ENCODE measurements around the gene ZNF836. TPM values are rescaled to one million over a fixed set of nuclear protein-coding genes. Genes with fewer than 3 reads are reported as not detected.

Gene ZNF836
- total RNA-seq, 1 donor from 2014 or later = 15.9 TPM

- no peak for TF ChIP-seq CTCF (IDR thresholded peaks at IDR 0.05)
- H3K4me3 ChIP-seq = no peak overlapping the region
- no peak overlapping the region for H3K27ac ChIP-seq
- no peaks in the 10 kb centered on the region for H3K27me3 ChIP-seq (ENCODE audit: low read depth)
- peaks cover 24% of the 10 kb centered on the region for H3K4me1 ChIP-seq
- H3K36me3 ChIP-seq = no peaks in the 10 kb centered on the region
- intact Hi-C loops (cut with DNase I) = no loop called here
- no peak for ATAC-seq
- no peak for DNase-seq
- no peaks in the 10 kb centered on the region for H3K9me3 ChIP-seq
Observed at GRCh38 chr19:52187407-52187806, 16.0 kb upstream of the ZNF836 start.

DNA sequence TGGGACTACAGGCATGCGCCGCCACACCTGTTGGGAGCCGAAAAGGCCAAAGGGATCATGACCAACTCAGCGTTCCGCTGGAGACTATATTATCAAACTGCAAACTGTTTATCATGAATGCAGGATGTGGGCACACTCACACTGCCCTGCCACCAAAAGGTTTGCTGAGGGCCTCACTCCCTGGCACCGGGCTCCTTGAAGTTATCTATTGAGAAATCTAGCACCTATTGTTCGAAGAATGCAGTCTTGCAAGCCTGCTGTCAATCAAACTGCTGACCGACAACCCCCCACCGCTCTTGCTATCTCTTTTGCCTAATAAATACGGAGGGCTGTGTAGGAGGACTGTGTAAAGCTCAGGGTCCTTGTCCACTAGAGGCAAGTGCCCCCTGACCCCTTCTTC, 5.2 kb upstream of the ZNF836 start:
- no peak for ATAC-seq
- TF ChIP-seq CTCF (IDR thresholded peaks at IDR 0.05) = no peak
- H3K4me1 ChIP-seq = peaks cover 6% of the 10 kb centered on the region
- H3K9me3 ChIP-seq = no peaks in the 10 kb centered on the region
- no peaks in the 10 kb centered on the region for H3K36me3 ChIP-seq
- no peak overlapping the region for H3K27ac ChIP-seq
- H3K27me3 ChIP-seq (ENCODE audit: low read depth) = no peaks in the 10 kb centered on the region
- no peak for DNase-seq
- intact Hi-C loops (cut with DNase I) = no loop called here
- H3K4me3 ChIP-seq = no peak overlapping the region

DNA sequence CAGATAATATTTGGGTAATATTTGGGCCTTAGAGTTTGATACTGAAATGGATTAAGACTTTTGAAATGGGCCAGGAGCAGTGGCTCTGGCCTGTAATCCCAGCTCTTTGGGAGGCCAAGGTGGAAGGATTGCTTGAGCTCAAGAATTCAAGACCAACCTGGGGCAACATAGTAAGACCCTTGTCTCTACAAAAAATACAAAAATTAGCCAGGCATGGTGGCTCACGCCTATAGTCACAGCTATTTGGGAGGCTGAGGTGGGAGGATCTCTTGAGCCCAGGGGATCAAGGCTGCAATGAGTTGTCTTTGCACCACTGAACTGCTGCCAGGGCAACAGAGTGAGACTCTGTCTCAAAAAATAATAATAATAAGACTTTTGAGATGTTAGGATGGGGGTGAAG, 926 bp upstream of the ZNF836 start:
- Histone ChIP-seq H3K4me1 (peaks cover 19% of the 10 kb centered on the region), H3K27me3 (ENCODE audit: low read depth) (no peaks in the 10 kb centered on the region), H3K27ac (peak overlapping the region; percentile 86), H3K9me3 (no peaks in the 10 kb centered on the region), H3K4me3 (no peak overlapping the region), H3K36me3 (peaks cover 20% of the 10 kb centered on the region)
- no peak for DNase-seq
- intact Hi-C loops (cut with DNase I) = no loop called here
- no peak for ATAC-seq
- TF ChIP-seq CTCF (IDR thresholded peaks at IDR 0.05) = no peak

DNA sequence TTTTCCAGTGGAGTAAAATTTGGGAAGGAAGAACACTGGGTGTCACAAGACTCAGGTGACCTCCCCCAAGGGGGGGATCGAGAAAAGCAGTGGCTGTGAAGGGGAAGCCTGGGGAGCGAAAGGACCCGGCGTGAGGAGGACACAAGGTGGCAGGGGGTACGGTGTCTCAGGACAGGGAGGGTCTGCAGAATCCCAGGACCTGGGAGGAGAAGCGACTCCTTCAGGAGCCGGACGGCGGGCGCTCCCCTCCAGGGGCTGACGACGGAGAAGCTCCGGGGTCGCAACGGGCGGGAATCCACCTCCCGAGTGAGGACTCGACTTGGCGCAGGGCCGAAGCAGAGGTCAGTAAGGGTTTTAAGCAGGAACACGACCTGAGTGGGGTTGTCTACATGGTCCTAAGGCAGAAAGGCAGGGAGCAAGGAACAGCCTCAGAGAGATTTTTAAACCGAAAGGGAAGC, 529 bp downstream of the ZNF836 start:
- Histone ChIP-seq H3K27ac (peak overlapping the region; percentile 86), H3K4me1 (peaks cover 19% of the 10 kb centered on the region), H3K27me3 (ENCODE audit: low read depth) (no peaks in the 10 kb centered on the region), H3K4me3 (peak overlapping the region; percentile 94), H3K9me3 (no peaks in the 10 kb centered on the region), H3K36me3 (peaks cover 27% of the 10 kb centered on the region)
- TF ChIP-seq CTCF (IDR thresholded peaks at IDR 0.05) = no peak
- peak; percentile 54 for DNase-seq
- peak; percentile 44 to 53 for ATAC-seq
- intact Hi-C loops (cut with DNase I) = no loop called here

DNA sequence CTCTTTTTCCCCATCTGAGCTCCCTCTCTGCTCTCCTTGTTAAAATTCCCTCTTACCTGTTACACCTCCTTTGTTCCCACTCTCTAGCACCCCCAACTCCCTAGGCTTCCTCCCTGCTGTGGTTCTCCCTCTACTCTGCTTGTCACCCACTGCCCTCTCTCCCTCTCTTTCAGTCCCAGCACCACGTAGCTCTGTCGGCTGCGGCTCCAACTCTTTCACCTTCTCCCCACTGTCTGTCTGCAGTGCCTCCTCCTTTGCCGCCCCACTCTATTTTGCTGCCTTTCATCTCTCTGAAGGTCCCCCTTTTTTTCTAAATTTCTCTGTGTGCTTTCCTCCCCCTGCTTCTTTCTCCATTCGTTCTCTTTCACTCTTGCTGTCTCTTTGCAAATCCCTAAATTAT, 1.1 kb downstream of the ZNF836 start:
- peak overlapping the region; percentile 86 for H3K27ac ChIP-seq
- intact Hi-C loops (cut with DNase I) = no loop called here
- no peak for TF ChIP-seq CTCF (IDR thresholded peaks at IDR 0.05)
- peaks cover 31% of the 10 kb centered on the region for H3K36me3 ChIP-seq
- peaks cover 19% of the 10 kb centered on the region for H3K4me1 ChIP-seq
- no peaks in the 10 kb centered on the region for H3K9me3 ChIP-seq
- no peaks in the 10 kb centered on the region for H3K27me3 ChIP-seq (ENCODE audit: low read depth)
- peak in 1 of 2 donors; percentile 33 for ATAC-seq
- peak overlapping the region; percentile 94 for H3K4me3 ChIP-seq
- no peak for DNase-seq
